ENCODE data around the gene PHF20. TPM values are rescaled to one million over a fixed set of nuclear protein-coding genes. Genes with fewer than 3 reads are reported as not detected.

PHF20 gene
- total and polyA plus RNA-seq, 2 of the 13 experiments (the other 11 are each of a cell fraction or from before 2014, with no cell fraction given) = 22.8 to 34.1 TPM

GRCh38 chr20:35888657-35889056 lies 116.8 kb downstream of the PHF20 start (continued):
- no peak for TF ChIP-seq ZNF614 (CRISPR knock-in tag; IDR thresholded peaks at IDR 0.05; ENCODE audit: borderline replicate concordance)
- TF ChIP-seq ZMYM3 (CRISPR knock-in tag; IDR thresholded peaks at IDR 0.05) = no peak
- TF ChIP-seq REPIN1 (CRISPR knock-in tag; IDR thresholded peaks at IDR 0.05; ENCODE audit: borderline replicate concordance, low read depth) = no peak
- peak; percentile 62 for TF ChIP-seq CREB1 (IDR thresholded peaks at IDR 0.05)
- no peak for TF ChIP-seq CREB1 (CRISPR knock-in tag; IDR thresholded peaks at IDR 0.05)
- TF ChIP-seq RXRA (CRISPR knock-in tag; IDR thresholded peaks at IDR 0.05) = no peak

GRCh38 chr20:35891375-35891774 lies 119.6 kb downstream of the PHF20 start:
- no peak for ATAC-seq
- Histone ChIP-seq H3K27ac (ENCODE audit: extremely low read length, insufficient read depth, low read length) (no peak overlapping the region), H3K9ac (ENCODE audit: insufficient read depth, low read depth, low read length) (no peak overlapping the region), H3K79me2 (ENCODE audit: insufficient read depth, low read length) (no peaks in the 10 kb centered on the region), H4K20me1 (ENCODE audit: insufficient read depth, low read length) (no peaks in the 10 kb centered on the region), H3K4me1 (ENCODE audit: insufficient read depth, low read length) (no peaks in the 10 kb centered on the region), H3K4me3 (replicated peaks in 1 of 3; ENCODE audit: insufficient read depth in 1 of 3, low read depth in 2 of 3, low read length in 3 of 3) (no peak overlapping the region), H3K9me3 (ENCODE audit: low read length) (no peaks in the 10 kb centered on the region), H2AFZ (ENCODE audit: low read length) (no peak overlapping the region), H3K4me2 (ENCODE audit: low read depth, low read length) (no peak overlapping the region), H3K36me3 (replicated peaks in 1 of 2; ENCODE audit: control insufficient read depth in 1 of 2, insufficient read depth in 2 of 2, low read length in 2 of 2) (peaks cover 2 to 6% of the 10 kb centered on the region in 2 experiments; a peak in 3 of 5 replicates), H3K27me3 (ENCODE audit: control insufficient read depth in 1 of 2, insufficient read depth in 2 of 2, low read length in 2 of 2) (no peaks in the 10 kb centered on the region)
- in situ Hi-C loops (cut with HindIII; ENCODE audit: extremely low pct_ligation_motif_present, low pct_unique_long_range_greater_than_20kb) (no loop called here), intact Hi-C loops (cut with micrococcal nuclease; ENCODE audit: unreplicated experiment) (no loop called here)
- WGBS (ENCODE audit: low lambda C conversion rate) = 92% methylated on average over 2 of the region's 2 CpGs
- BruUV-seq (replicated peaks) = no TSS peak
- TF ChIP-seq MAX (IDR thresholded peaks at IDR 0.05) = no peak
- no peak for TF ChIP-seq ZNF138 (CRISPR knock-in tag; IDR thresholded peaks at IDR 0.05; ENCODE audit: low read depth)
- TF ChIP-seq, protein P1, sequence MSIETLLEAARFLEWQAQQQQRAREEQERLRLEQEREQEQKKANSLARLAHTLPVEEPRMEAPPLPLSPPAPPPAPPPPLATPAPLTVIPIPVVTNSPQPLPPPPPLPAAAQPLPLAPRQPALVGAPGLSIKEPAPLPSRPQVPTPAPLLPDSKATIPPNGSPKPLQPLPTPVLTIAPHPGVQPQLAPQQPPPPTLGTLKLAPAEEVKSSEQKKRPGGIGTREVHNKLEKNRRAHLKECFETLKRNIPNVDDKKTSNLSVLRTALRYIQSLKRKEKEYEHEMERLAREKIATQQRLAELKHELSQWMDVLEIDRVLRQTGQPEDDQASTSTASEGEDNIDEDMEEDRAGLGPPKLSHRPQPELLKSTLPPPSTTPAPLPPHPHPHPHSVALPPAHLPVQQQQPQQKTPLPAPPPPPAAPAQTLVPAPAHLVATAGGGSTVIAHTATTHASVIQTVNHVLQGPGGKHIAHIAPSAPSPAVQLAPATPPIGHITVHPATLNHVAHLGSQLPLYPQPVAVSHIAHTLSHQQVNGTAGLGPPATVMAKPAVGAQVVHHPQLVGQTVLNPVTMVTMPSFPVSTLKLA (IDR thresholded peaks at IDR 0.05) = peak; percentile 66
- no peak for FAIRE-seq
- CTCF ChIA-PET (ENCODE audit: low intra/inter-chr PET ratio, low total read pairs) = no interaction called here
- no peak for DNase-seq (ENCODE audit: low spot score)
- POLR2A ChIA-PET = no interaction called here
